Metanephros (tissue), 2 donors: ENCODE measurements around the gene SH3D19. TPM values are rescaled to one million over a fixed set of nuclear protein-coding genes. Genes with fewer than 3 reads are reported as not detected.

ENCODE experiments used
- small RNA-seq: library from RNA; depleted of rRNA; stranded (forward); fragments of <200 nt; gene quantifications from one replicate; pipeline ENCODE3, GENCODE V24; 2014; ENCODE audit warnings: low replicate concordance
- total RNA-seq: library from RNA; depleted of rRNA; stranded (reverse); fragments of >200 nt; gene quantifications from one replicate; pipeline ENCODE4 v1.2.3, GENCODE V29; 2014

The SH3D19 gene, protein sequence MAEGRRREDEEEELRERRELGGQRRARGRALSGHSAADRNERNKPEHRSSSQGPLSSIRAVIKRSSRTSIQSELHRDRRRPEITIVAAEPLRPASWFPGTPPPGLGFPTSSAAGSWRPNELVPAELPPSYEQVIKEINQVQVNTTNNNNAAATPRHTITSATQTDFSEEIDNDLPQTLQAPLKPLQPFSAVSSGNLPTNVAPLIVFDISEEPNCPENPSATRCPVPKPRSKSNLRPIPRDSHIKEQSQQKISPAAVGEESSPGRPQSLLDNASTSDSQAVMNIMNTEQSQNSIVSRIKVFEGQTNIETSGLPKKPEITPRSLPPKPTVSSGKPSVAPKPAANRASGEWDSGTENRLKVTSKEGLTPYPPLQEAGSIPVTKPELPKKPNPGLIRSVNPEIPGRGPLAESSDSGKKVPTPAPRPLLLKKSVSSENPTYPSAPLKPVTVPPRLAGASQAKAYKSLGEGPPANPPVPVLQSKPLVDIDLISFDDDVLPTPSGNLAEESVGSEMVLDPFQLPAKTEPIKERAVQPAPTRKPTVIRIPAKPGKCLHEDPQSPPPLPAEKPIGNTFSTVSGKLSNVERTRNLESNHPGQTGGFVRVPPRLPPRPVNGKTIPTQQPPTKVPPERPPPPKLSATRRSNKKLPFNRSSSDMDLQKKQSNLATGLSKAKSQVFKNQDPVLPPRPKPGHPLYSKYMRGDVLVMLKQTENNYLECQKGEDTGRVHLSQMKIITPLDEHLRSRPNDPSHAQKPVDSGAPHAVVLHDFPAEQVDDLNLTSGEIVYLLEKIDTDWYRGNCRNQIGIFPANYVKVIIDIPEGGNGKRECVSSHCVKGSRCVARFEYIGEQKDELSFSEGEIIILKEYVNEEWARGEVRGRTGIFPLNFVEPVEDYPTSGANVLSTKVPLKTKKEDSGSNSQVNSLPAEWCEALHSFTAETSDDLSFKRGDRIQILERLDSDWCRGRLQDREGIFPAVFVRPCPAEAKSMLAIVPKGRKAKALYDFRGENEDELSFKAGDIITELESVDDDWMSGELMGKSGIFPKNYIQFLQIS
- 20.1 TPM for total RNA-seq

DNA sequence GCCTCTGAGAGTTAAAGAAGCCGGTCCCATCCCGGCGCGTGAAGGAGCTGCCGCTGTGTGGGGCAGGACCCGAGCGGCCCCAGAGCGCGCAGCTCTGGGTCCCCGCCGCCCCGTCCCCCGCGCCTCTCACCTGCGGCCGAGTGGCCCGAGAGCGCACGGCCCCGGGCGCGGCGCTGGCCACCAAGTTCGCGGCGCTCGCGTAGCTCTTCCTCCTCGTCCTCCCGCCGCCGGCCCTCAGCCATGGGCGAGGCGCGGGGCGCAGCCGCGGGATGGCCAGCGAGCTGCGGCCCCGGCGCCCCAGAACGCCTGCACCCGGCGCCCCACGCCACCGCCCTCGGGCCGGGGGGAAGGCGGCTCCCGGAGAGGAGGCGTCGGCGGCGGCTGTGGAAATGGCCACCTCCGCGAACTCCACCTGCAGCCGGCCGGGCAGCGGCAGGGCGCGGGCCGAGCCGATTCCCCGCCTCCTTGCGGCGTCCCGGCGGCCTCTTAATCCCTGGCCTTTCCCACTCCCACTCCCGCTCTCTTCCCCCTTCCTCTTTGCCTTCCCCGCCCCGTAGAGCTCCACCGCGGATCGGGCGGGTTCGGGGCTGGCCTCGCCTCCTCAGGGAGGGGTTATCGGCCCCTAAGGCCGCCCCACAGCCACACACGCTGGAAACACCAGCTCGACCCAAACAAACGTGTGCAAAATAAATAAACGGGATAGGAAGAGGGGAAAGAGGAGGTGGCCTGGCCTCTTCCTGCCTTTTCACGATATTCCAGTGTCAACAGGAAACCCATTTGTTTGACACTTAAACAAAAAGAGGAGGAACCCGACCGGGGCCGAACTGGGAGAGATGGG, at the start of gene SH3D19:
TSS of gene SH3D19 (minus strand) at position 495 of the 838 bp plus-strand sequence. CDS start at position 242, 253 bp downstream.

DNA sequence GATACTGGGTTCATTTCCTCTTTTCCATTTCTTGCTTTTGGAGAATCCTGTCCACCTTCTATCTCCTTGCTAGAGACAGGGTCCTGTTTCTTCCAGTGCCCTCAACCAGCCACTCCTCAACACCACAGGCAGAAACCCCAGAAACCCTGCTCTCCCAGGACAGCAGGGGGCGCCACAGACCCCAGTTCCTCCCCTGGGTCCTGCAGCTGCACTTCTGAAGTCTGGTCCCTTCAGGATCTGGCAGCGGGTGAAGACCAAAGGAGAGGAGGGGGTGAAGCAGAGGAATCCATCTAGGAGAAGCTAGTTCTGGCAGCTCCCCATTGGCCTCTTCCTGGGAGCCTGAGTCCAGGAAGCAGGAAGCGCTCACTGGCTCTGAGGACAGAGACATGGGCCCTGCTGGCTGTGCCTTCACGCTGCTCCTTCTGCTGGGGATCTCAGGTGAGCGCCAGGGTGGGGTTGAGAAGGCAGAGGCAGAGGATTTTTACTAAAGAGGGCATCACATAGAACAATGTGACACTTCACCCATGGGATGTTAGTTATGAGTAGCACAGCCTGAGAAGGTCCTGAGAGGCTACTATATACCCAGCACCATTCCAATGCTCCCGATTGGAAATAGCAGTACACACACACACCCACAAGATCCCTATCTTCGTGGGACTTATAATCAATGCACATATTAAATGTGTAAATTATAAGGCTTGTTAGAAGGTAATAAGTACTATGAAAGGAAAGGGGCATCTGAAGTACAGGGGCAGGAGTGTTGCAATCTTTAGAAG, 48.4 kb downstream of the SH3D19 start, which contains the start of gene PRSS48:
TSS of gene PRSS48 (plus strand) at position 375 of the 776 bp plus-strand sequence. CDS start at position 387, 12 bp downstream.

DNA sequence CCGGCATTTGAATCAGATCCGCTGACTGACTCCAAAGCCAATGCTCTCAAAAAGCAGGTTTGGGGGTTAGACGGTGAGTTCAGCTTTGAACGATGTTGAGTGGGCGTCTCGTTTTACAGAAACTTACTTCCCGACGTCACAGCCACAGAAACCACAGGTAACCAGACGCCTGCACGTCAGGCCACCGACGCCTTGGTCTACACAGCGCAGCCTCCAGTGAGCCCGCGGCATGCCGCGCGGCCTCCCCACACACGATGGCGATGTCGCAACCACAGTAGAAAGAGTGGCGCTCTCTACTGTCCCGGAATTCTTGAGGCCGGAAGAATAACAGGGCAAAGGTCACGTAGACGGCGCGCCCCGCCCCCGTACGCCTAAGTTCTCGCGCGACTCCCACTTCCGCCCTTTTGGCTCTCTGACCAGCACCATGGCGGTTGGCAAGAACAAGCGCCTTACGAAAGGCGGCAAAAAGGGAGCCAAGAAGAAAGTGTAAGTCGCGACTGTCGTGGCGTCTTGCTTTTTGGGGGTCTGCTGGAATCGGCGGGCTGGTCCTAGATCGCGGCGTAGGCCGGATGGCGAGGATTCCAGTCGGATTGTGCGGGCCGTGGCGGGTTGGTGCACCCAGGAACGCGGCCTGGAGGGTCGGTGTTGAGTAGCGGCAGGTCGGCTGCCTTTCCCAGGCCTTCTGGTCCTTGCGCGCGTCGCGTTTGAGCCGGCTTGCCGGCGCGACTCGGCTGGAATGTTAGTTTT, 226.0 kb downstream of the SH3D19 start, which contains the start of gene RPS3A:
TSS of gene RPS3A (plus strand) at position 400 of the 747 bp plus-strand sequence. CDS start at position 425, 25 bp downstream.

Small RNA genes within 50 kb of the gene (small RNA-seq; reads per million reads assigned to genes)
- not detected for gene AC104819.2
- gene RNU6-1282P: not detected
- not detected for gene SNORD73A
- gene SNORD73B: 1.1 reads per million, percentile 83 among the genes with 10 or more reads in this experiment

Other genes with a start within 250 kb of the SH3D19 start
- 2,907 TPM for gene RPS3A, start 226.0 kb downstream of the SH3D19 start, total RNA-seq
- gene PRSS48, start 48.4 kb downstream of the SH3D19 start, total RNA-seq: not detected
- gene FHIP1A, start 83.6 kb upstream of the SH3D19 start, total RNA-seq: 21.0 TPM